DLD1 (cell line): ENCODE measurements around the gene CAMKMT.

Source experiments
- in situ Hi-C: cut with HindIII; loops from 2 replicates; pipeline ENCODE4 v1.10.0; 2017; ENCODE audit warnings: low sequenced_read_pairs

Gene CAMKMT

DNA sequence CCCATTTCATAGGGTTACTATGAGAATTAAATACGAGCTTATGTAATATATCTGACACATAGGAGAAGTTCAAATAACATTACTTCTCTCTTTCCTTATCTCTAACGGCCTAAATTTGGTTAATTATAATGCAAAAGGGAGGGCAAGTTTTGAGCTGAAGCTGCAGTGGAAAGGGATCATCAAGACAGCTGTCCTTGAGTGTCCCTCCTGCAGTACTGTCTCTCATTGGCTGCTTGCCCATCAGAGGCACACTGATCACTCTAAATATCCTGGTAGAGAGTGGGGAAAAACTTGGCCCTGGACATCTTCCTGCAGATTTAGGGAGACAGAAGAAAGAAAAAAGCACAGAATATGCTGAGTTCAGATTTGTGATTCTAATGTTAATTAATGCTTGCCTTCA lies 186.0 kb downstream of the CAMKMT start:
- in situ Hi-C loops: no loop called here

DNA sequence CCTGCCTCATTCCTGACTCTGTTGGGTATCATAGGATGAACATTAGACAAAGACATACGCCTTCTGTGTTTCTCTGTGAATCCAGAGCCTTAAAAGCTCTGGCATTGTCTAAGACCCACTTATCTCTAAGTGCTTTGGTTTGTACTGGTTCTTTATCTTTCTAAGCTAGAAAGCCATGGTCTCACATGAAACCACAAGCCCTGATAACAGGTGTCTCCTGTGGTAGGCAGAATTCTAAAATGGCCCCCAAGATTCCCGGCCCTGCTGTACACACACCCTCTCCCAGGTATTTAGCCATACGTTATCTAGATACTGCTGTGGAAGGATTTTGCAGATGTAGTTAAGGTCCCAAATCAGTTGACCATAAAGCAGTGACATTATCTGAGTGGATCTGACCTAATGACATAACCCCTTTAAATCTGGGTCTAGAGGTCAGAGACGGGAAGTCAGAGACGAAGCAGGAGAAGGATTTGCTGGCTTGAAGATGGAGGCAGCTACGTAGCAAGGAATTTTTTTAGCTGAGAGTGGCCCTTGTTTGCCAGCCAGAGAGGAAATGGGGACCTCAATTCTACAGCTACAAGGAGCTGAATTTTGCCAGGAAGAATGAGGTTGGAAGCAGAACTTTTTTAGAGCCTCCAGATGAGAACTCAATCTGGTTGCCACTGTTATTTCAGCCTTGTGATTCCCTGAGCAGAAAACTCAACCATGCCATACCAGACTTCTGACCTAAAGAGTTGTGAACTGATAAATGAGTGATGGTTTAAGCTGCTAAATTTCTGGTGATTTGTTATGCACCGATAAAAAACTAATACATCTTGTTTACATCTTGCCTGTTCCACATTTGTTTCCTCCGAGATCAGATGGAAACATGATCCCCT lies 186.7 kb downstream of the CAMKMT start:
- in situ Hi-C loops: no loop called here

DNA sequence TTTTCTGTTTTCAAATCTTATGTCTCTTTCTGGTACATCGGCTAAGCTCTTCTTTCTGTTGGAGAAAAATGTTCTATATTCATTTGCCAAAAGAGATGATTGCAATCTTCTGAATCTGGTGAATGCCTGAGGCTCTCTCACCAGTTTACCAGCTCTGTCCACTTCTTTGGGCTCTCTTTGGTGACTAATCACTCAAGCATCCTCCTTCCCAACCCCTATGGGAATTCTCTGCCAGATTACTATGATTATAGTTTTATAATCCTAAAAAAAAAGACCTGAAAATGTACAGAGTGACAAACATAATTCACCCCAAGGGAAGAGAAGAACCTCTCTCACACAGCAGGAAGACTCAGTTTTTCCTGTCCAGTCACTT lies 187.3 kb downstream of the CAMKMT start:
- in situ Hi-C loops: no loop called here

DNA sequence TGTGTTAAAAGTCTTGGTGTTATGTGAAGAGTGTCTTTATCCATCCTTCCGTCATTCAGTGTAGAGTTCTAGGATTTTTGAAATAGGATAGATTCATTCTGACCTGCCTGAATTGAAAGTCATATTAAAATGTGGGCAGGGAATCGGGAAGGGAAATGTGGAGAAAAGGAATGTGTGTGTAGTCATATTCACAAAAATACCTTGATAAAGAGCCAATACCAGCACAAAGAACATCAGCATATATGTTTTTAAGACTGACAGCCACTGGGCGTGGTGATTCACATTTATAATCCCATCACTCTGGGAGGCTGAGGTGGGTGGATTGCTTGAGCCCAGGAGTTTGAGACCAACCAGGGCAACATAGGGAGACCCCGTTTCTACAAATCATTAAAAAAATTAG lies 188.1 kb downstream of the CAMKMT start:
- in situ Hi-C loops: no loop called here

DNA sequence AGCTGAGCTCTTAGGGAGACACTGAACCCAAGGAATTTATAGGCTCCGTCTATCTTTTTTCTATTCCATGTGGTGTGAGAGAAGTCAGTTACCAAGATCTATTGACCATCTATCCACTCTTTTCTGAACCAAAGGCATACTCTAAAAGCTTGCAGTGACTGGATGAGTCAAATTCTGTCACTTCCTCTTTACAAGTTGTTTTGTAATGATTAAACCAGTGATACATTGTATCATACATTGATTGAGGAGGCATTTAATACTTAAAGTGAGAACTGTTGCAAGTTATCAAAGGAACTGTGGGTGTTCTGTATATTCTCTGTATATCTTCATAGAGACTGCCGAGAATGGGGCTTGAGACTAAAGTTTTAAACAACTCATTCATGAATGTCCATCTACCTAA lies 188.8 kb downstream of the CAMKMT start:
- in situ Hi-C loops: no loop called here

DNA sequence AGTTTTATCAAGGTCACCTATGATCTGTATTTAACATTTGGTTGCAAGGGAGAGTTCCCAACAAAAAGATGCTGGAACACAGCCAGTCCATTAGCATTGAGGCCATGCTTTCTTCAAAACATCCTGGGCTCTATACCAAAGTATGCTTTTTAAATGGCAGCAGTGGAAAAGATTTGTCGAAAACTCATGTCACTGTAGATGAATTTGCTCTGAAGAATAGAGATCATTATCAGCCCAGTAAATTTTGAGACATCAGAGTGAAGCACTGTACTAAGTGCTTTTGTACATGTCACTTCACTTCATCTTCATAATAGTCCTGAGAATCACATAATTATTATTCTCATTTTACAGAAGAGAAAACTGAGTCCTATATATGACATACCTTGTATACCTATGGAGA lies 189.8 kb downstream of the CAMKMT start:
- in situ Hi-C loops: no loop called here

DNA sequence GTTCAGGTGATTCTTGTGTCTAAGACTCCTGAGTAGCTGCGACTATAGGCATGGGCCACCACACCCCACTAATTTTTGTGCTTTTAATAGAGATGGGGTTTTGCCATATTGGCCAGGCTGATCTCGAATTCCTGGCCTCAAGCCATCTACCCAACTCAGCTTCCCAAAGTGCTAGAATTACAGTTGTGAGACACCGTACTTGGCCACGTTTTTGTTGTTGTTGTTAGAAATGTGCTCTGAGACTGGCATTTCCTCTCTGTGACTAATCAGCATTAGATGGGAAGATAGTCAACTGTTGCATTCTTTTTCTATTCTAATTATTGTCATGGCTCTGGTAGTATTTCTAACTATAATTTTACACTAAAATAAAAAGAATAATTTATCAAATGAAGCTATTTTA lies 191.7 kb downstream of the CAMKMT start:
- in situ Hi-C loops: no loop called here

DNA sequence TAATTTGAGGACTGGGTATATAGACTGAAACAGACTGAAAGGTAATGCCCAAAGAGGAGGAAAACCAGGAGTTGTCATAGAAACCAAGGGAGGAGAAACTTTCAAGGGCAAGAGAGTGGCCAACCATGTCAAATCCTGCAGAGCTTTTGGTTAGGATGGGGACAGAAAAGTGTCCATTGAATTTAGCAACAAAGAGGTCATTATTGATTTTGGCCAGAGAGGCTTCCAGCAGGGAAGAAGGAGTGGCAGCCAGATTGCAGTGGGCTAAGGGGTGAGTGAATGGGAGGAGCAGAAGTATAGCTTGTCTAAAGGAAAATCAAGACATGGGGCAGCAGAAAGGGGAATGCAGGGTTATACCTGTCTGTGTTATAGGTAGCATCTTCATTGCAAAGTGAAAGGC lies 194.0 kb downstream of the CAMKMT start:
- in situ Hi-C loops: no loop called here

DNA sequence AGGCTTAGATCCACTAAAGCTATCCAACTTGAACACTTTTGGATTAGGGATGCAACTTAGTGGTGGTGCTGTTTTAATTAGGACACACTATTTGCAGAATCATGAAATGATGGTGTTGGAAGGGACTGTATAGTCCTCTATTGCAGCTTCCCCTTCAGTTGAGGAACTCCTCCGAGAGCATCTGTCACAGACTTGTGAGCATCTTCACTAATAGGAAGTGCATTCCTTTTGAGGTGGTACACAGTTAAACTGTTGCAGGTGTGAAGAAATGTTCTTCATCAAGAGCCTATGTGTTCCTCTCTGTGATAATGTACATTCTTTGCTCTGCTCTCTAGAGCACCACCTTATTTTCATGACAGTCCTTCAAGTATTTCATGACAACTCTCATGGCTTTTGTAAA lies 197.4 kb downstream of the CAMKMT start:
- in situ Hi-C loops: no loop called here

DNA sequence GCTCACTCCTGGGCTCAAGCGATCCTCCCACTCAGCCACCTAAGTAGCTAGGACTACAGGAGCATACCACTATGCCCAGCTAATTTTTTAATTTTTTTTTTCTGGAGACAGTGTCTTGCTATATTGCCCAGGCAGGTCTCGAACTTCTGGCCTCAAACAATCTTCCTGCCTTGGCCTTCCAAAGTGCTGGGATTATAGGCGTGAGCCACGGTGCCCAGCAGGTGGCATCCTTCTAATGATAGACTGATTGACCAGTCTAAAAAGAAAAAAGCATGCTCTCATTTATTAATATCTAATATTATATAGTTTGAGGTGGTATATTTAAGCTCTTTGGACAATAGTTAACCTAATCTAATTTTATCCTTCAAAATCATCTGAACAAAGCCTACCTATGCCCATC lies 198.6 kb downstream of the CAMKMT start:
- in situ Hi-C loops: no loop called here

DNA sequence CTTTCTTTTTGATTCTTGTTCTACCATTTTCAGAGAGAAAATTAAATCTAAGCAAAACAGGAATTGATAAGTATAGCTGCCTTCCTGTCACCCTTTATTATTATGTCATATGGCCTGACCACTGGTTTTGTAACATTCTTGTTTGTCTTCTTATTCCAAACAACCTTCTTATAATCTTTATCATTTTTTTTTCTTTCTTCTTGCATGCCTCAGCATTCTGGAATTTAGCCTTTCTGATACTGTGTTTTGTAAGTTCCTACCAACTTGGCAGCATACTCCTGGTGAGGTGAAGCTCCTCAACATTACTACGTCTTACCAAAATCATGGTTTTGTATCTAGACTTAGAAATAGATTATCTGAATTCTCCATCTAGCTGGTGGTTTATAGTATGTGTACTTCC lies 199.2 kb downstream of the CAMKMT start:
- in situ Hi-C loops: no loop called here

DNA sequence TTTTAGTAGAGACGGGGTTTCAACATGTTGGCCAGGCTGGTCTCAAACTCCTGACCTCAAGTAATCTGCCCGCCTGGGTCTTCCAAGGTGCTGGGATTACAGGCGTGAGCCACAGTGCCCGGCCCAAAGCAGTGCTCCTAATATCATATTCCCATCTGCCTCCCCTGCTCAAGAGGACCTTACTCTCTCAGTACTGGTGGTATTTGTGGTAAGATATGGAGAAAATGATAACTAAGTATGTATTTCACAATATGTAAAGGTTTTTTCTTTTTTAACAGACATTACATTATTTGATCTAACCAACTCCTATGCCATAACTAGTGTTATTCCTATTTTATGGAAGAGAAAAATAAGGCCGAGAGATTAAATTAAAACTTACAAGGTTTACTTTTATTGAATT lies 201.0 kb downstream of the CAMKMT start:
- in situ Hi-C loops: no loop called here

DNA sequence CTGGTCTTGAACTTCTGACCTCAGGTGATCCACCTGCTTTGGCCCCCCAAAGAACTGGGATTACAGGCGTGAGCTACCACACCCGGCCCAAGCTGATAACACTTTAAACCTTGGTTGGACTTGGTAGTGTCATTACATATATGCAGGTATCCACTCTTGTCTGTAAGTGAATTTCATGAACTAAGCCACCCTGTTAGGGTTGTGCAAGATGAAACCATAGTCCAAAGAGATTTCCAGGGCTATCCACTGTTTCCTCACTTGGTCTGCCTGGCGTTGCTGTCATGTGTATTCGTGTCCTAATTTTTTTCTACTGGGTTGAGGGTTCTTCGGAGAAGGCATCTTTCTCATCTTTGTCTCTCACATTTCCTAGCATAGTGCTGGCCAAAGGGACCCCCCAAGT lies 203.0 kb downstream of the CAMKMT start:
- in situ Hi-C loops: loop anchor here (5.0 kb wide), 1 partner anchor 83 kb away; no protein-coding TSS in a partner anchor

DNA sequence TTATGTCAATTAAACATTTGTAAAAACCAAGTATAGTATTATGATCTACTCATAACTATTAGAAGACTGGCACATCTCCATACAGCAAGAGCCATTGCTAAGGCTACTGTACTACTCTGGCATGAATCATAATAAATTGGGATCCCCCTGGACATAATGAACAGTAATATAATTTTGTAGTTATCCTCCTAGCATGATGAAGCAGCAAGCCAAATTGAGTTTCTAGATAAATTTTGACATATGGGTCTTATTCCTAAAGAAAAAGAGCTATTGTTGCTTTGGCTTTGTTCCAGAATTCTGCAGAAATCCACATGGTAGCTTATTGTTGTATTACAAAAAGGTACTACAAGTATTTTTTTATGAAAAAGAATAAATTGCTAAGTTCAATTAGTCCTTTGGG lies 204.3 kb downstream of the CAMKMT start:
- in situ Hi-C loops: loop anchor here (5.0 kb wide), 1 partner anchor 81 kb away; no protein-coding TSS in a partner anchor

DNA sequence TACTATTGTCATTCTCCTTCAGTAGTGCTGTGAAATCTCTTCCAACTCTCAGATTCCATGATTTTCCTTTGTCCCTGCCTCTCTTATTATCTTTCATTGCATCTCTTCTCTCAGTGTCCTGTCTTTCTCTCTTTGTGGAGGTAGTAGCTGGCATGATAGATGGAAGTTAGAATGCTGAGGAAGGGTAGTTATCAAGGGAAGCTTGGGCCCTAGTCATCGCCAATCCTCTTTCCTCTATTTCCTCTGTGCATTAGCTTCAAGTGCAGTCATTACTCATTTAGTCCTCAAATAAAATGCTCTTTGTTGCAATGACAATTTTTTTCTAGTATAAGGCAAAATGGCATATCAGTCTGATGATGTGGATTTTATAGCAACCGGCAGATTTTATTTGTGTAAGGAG lies 207.7 kb downstream of the CAMKMT start:
- in situ Hi-C loops: loop anchor here (5.0 kb wide), 1 partner anchor 78 kb away; no protein-coding TSS in a partner anchor

DNA sequence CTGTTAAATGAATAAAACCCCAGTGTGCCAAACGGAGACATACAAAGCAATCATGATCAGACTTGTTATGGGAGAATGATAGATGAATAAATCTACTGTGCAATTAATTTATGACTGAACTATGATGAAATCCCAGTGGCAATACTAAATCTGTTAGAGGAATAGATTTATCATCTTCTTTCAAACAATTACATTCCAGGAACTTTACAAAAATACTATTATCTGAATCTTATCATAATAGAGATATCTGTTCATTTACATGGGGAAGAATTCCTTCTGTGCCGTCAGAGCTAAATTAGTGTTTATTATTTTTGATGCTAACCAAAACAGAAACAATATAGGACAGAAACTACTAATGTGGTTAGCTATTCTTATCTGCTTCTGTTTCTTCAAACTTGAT lies 208.5 kb downstream of the CAMKMT start:
- in situ Hi-C loops: no loop called here

DNA sequence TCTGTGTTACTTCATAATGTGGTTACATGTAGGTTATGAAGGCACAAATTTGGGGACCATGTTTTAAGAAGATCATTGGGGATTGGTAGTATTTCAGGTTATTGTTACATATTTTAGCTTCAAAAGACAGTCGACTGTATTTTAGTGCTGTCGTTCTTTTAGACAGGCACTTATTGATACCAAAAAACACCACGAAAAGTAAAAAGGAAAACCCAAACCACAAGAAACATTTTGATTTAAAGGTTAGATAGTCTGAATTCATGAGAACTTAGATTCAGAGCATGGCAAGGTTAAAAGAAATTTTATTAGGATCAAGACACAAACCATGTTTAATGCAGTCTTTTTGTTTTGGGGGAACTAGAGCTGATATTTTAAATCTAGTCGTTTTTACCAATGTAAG lies 209.0 kb downstream of the CAMKMT start:
- in situ Hi-C loops: no loop called here

DNA sequence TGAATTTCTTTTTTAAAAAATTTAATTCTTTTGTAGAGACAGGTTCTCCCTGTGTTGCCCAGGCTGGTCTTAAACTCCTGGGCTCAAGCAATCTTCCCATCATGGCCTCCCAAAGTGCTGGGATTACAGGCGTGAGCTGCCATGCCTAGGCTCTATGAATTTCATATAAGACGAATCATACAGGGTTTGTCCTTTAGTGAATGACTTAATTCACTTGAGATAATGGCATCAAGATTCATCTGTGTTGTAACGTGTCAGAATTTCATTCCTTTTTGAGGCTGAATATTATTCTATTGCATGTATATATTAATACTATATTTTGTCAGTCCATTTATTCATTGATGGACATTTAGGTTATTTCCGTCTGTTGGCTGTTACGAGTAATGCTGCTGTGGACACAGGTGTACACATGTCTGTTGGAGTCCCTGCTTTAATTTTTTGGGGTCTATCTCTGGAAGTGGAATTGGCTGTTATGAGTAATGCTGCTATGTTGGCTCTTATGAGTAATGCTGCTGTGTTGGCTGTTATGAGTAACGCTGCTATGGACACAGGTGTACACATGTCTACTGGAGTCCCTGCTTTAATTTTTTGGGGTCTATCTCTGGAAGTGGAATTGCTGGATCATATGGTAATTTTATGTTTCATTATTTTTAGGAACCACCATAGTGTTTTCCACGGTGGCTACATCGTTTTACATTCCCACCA lies 210.6 kb downstream of the CAMKMT start:
- in situ Hi-C loops: no loop called here

DNA sequence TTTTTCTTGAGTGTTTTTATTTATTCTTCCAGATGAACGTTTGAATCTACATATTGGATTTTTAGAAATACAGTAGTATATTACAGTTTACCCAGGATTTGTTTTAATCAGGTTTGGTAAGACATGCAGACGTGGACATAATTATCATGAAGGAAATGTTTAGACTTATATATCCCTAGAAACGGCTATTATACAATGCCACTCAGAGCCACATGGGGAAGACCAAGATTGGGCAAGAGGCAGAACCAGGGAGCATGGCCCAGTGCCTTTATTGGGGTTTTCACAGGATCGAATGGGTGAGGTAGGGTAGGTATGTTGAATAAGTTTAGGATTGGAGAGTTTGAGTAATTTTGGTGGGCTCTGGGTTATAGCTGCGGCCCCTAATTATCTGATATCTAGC lies 212.2 kb downstream of the CAMKMT start:
- in situ Hi-C loops: no loop called here

DNA sequence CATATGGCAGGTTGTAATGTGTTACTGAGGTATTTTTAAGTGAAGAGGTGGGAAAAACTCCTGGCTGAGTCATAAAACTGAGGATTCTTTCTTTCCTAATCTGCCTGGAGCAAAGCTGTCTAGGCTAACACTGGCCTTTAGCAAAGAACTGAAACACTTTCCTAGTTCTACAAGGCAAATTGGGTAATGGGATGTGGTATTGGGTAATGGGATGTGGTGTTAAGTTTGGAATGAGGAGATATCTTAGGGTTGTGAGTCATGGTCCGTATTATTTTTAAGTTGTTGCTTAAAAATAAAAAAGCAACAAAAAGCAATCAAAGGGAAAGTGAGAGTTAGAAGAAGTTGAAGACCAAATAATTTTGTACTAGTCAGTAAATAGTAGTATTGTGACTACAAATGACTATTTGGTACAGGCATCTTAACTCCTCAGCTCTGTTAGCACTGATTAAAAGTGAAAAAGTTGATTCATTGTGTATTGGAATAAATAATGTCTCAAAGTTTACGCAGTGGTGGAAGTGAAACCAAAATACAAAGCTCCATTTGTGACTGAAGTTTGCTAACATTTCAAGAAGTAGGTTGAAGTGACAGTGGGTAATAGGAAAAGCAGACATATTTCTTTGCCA lies 216.8 kb downstream of the CAMKMT start:
- in situ Hi-C loops: no loop called here

DNA sequence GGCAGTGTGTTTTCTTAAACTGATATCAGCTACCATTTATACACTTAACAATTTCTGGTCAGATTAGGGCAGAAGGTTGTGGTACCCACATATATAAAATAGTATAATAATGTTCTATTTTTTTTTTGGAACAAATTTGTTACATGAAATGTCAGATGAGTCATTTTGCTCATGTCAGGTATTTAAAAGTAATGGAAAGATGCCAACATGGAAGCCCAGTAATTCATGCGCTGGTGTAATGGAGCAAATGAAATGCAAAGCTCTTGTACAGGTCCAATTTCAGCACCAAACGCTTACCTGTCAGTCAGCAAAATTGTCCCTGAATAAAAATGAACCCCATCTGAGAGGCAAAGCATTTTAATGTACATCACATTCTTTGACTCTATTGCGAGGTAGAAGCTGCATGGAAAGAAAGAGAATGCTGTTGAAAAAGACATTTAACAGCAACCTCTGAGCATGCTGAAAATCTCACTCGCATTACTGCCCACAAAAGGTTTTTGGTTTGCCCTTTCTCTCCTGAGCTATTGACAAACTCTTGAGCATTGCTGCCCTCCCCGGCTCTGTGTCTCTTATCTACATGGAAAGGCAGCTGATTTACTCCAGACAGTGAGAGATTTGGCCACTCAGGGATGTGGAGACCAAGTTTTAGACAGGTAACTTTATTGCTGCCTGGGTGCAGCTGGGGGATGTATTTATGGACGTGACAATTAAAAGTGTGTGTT lies 217.5 kb downstream of the CAMKMT start:
- in situ Hi-C loops: no loop called here
